Ishikawa (cell line): ENCODE measurements around the gene MAP1S.

Experiments
- CEBPB ChIP-seq: IDR thresholded peaks from 2 replicates; pipeline ENCODE4 v1.6.1; 2012
- CREB1 ChIP-seq: IDR thresholded peaks from 2 replicates; pipeline ENCODE4 v1.6.1; 2012; ENCODE audit warnings: low read depth
- EGR1 ChIP-seq: IDR thresholded peaks from 2 replicates; pipeline ENCODE4 v1.6.1; 2012
- EP300 ChIP-seq: IDR thresholded peaks from 2 replicates; pipeline ENCODE4 v1.6.1; 2012; ENCODE audit warnings: borderline replicate concordance
- FOXM1 ChIP-seq: IDR thresholded peaks from 2 replicates; pipeline ENCODE4 v1.6.1; 2012; ENCODE audit warnings: low read depth, borderline replicate concordance
- NFIC ChIP-seq: IDR thresholded peaks from 2 replicates; pipeline ENCODE4 v1.6.1; 2012
- RAD21 ChIP-seq: IDR thresholded peaks from 2 replicates; pipeline ENCODE4 v1.6.1; 2012; ENCODE audit warnings: low read depth
- TAF1 ChIP-seq: IDR thresholded peaks from 2 replicates; pipeline ENCODE4 v1.6.1; 2012; ENCODE audit warnings: low read depth, mild to moderate bottlenecking
- TCF12 ChIP-seq: IDR thresholded peaks from 2 replicates; pipeline ENCODE4 v1.6.1; 2012; ENCODE audit warnings: low read depth
- TEAD4 ChIP-seq: IDR thresholded peaks from 2 replicates; pipeline ENCODE4 v1.6.1; 2012
- YY1 ChIP-seq: IDR thresholded peaks from 2 replicates; pipeline ENCODE4 v1.6.1; 2012; ENCODE audit warnings: low read depth
- ZBTB7A ChIP-seq: IDR thresholded peaks from 2 replicates; pipeline ENCODE4 v1.6.1; 2012; ENCODE audit warnings: low read depth
- TF ChIP-seq, protein P1 (sequence below): IDR thresholded peaks from 2 replicates; pipeline ENCODE4 v1.6.1; 2012
- TF ChIP-seq, protein P2 (sequence below): IDR thresholded peaks from 2 replicates; pipeline ENCODE4 v1.6.1; 2012; ENCODE audit warnings: low read depth, mild to moderate bottlenecking
- TF ChIP-seq, protein P3 (sequence below): IDR thresholded peaks from 2 replicates; pipeline ENCODE4 v1.6.1; 2012

The MAP1S gene

DNA sequence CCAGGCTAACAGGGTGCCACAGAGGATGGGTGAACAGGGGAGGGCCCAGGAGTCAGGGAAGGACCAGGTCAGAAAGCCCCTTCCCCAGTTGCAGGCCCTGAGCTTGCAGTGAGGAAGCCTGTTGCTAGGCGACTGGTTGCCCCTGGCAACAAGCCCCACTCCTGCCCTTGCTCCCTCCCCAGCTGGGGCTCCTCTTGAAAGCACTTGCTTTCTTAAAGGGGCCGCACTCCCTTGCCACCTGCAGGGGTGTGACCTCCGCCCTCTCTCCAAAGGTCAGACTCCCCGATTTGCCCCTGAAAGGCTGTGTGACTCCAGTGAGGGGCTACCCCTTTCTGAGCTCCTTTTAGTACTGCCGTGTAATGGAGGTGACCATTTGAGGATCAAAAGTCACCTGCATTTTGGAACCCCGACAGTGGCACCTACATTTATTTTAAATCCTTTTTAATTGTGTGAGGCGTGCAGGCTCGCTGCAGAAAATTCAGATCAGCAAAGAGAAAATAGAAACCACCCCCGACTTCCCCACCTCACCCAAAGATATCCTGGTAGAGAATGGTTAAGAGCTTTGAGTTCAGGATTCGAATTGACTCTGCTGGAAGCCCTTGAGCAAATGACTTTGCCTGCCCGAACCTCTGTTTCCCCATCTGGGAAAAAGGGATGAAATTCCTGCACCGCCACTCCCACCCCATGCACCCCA is 36.8 kb downstream of the MAP1S start:
- TF ChIP-seq FOXM1 (peak; percentile 58; the same call in 1 of the 2 replicates), TAF1 (no peak)
- TF ChIP-seq, protein P1, sequence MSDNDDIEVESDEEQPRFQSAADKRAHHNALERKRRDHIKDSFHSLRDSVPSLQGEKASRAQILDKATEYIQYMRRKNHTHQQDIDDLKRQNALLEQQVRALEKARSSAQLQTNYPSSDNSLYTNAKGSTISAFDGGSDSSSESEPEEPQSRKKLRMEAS: peak; percentile 53; the same call in 1 of the 2 replicates

DNA sequence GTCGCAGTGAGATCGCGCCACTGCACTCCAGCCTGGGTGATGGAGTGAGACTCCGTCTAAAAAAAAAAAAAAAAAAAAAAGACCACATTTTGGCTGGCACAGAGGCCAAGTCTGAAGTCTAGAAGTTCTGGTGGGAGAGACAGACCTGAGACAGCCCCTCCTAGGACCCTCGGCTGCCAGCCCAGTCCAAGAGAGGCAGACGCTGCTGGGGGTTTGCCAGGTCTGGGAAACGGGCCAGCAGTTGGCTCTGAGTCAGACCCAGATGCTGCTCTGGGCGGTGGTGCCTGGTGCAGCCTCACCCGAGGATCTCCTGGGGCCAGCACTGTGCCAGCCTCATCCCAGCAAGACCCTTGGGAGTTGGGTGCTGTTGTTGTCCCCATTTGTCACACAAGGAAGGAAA is 37.8 kb downstream of the MAP1S start:
- peak; percentile 68 for TF ChIP-seq NFIC
- TF ChIP-seq TAF1: no peak
- peak; percentile 86 for TF ChIP-seq ZBTB7A

DNA sequence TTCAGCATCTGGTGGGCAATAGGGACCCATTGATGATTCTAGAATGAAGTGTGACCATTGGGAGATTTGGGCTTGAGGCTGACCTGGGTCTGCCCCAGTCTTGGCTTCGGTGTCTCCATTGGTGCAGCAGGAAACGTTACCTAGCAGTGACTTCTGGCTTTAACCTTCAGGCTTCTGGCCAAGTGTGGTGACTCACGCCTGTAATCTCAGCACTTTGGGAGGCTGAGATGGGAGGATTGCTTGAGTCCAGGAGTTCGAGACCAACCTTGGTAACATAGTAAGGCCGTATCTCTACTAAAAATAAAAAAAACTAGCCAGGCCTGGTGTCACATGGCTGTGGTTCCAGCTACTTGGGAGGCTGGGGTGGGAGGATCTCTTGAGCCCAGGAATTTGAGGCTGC is 39.2 kb downstream of the MAP1S start:
- TF ChIP-seq RAD21: no peak
- TF ChIP-seq, protein P2, sequence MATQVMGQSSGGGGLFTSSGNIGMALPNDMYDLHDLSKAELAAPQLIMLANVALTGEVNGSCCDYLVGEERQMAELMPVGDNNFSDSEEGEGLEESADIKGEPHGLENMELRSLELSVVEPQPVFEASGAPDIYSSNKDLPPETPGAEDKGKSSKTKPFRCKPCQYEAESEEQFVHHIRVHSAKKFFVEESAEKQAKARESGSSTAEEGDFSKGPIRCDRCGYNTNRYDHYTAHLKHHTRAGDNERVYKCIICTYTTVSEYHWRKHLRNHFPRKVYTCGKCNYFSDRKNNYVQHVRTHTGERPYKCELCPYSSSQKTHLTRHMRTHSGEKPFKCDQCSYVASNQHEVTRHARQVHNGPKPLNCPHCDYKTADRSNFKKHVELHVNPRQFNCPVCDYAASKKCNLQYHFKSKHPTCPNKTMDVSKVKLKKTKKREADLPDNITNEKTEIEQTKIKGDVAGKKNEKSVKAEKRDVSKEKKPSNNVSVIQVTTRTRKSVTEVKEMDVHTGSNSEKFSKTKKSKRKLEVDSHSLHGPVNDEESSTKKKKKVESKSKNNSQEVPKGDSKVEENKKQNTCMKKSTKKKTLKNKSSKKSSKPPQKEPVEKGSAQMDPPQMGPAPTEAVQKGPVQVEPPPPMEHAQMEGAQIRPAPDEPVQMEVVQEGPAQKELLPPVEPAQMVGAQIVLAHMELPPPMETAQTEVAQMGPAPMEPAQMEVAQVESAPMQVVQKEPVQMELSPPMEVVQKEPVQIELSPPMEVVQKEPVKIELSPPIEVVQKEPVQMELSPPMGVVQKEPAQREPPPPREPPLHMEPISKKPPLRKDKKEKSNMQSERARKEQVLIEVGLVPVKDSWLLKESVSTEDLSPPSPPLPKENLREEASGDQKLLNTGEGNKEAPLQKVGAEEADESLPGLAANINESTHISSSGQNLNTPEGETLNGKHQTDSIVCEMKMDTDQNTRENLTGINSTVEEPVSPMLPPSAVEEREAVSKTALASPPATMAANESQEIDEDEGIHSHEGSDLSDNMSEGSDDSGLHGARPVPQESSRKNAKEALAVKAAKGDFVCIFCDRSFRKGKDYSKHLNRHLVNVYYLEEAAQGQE: no peak
- TF ChIP-seq CREB1: no peak
- TF ChIP-seq FOXM1: no peak
- no peak for TF ChIP-seq ZBTB7A
- TF ChIP-seq TEAD4: no peak
- no peak for TF ChIP-seq NFIC
- no peak for TF ChIP-seq CEBPB
- TF ChIP-seq TAF1: no peak
- no peak for TF ChIP-seq EP300

DNA sequence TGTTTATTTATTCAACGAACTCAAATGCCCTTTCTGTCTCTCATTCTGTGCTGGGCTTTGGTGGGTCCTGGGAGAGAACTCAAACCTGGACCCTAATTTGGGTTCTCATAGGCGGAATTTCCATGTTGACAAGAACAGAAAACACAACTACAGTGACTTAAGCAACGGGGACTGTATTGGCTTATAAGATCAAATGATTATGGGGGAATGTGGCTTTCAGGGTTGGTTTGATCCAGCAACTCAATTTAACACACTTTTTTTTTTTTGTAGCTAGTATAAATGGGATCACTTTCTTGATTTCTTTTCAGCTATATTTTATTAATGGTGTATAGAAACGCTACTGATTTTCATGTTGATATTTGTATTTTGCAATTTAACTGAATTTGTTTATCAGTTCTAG is 41.9 kb downstream of the MAP1S start:
- no peak for TF ChIP-seq YY1
- no peak for TF ChIP-seq TAF1
- TF ChIP-seq CREB1: no peak
- no peak for TF ChIP-seq TCF12
- TF ChIP-seq TEAD4: no peak
- TF ChIP-seq ZBTB7A: no peak
- no peak for TF ChIP-seq RAD21
- no peak for TF ChIP-seq FOXM1
- no peak for TF ChIP-seq EP300
- TF ChIP-seq, protein P1: no peak
- no peak for TF ChIP-seq CEBPB
- no peak for TF ChIP-seq EGR1
- TF ChIP-seq, protein P2: no peak
- TF ChIP-seq, protein P3, sequence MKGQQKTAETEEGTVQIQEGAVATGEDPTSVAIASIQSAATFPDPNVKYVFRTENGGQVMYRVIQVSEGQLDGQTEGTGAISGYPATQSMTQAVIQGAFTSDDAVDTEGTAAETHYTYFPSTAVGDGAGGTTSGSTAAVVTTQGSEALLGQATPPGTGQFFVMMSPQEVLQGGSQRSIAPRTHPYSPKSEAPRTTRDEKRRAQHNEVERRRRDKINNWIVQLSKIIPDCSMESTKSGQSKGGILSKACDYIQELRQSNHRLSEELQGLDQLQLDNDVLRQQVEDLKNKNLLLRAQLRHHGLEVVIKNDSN: no peak
- TF ChIP-seq NFIC: no peak

DNA sequence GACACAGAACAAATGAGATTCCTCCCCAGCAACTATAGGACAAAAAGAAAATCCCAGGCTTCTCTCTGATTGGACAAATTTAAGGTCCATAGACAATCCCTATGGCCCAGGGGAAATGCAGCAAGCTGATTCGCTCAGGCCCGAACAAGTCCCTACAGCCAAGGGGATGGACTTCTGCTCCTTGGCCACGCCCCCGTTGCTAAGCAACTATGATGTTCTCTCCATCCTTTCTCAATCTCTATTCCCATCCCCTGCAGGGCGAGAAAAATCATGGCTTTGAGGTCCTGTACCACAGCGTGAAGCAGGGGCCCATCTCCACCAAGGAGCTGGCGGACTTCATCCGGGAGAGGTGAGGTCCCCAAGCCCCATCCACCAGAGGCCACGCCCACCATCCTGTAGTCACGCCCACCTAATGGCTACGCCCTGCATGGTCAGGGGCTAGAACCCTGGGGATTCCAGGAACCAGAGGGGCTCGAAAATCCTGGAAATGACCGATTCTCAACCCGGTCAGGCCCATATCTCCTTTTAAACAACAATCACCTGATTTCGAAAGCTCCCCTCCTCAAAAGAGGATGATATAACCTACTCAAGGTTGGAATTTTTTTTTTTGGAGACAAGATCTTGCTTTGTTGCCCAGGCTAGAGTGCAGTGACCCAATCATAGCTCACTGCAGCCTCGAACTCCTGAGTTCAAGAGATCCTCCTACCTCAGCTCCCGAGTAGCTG is 43.4 kb downstream of the MAP1S start:
- TF ChIP-seq EGR1: no peak
- 0 out of 2 replicates have a peak, but pooled peaks have one; percentile 19 for TF ChIP-seq FOXM1

DNA sequence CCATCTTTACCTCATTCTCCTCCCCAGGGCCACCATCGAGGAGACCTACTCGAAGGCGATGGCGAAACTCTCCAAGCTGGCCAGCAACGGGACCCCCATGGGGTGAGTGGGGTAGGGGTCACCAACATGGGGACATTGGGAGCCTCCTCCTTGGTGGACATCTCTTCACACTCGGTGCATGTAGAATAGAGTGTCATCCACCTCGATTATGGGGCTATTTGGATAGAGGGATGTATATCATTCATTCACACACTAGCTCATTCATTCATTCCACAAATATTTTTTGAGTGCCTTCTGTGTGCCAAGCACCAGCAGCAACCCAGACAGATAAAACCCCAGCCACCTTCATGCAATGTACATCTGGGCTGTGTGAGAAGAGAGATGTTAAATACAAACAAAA is 45.1 kb downstream of the MAP1S start:
- TF ChIP-seq EP300 (no peak), CREB1 (no peak), EGR1 (no peak), RAD21 (no peak), ZBTB7A (no peak), TCF12 (no peak), TAF1 (no peak), NFIC (no peak), YY1 (no peak), CEBPB (no peak), TEAD4 (no peak), FOXM1 (no peak)
- TF ChIP-seq, protein P1: no peak
- TF ChIP-seq, protein P2: no peak
- TF ChIP-seq, protein P3: no peak
